ENCODE measurements around the gene TNFRSF21.
"Not testable (repeated sequence)": the region's sequence is repeated elsewhere in the genome, so short reads cannot be mapped to it uniquely, and the experiment has no call there.

Gene TNFRSF21

DNA sequence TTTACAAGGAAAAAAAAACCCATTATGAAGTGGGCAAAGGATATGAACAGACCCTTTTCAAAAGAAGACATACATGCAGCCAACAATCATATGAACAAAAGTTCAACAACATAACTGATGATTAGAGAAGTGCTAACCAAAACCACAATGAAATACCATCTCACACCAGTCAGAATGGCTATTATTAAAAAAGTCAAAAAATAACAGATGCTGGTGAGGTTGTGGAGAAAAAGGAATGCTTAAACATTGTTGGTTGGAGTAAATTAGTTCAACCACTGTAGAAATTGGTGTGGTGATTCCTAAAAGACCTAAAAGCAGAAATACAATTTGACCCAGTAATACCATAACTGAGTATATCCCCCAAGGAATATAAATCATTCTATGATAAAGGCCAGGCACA, 86.5 kb downstream of the TNFRSF21 start:
- FAIRE-seq; DNase-seq (ENCODE audit: low spot score): not testable (repeated sequence)

DNA sequence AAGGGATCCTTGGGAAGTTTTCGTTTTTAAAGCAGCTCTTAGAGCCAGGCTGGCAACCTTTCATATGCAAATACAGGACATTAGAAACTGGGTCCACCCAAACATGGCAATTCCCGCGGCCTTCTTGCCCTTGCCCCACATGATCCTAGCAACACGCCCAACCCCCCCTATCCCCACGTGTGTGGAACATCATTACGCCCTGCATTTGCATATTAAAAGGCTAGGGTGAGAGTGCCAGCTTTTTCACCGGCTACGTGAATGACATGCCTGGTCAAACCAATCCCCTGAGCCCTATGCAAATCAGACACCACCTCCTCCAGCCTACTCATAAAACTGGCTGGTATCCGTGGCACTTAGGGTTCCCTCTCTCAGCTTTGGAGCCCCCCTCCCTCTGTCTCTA, 88.1 kb downstream of the TNFRSF21 start:
- FAIRE-seq (no peak), DNase-seq (ENCODE audit: low spot score) (no peak)

DNA sequence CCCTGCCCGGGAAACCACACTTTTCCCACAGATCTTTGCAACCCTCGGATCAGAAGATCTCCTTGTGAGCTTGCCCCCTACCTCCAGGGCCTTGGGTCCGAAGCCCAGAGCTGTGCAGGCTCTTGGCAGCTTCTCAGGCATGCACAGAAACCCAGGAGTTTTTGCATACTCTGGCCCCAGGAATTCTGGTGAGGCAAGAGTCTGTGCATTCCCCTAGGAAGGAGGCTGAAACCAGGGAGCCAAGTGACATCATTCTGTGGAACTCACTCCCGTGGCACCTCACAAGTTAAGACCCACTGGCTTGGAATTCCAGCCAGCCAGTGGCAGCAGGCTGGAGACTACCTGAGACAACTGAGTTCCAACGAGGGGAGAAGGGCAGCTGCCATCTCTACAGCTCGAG, 100.1 kb downstream of the TNFRSF21 start:
- FAIRE-seq (no peak), DNase-seq (ENCODE audit: low spot score) (no peak)

DNA sequence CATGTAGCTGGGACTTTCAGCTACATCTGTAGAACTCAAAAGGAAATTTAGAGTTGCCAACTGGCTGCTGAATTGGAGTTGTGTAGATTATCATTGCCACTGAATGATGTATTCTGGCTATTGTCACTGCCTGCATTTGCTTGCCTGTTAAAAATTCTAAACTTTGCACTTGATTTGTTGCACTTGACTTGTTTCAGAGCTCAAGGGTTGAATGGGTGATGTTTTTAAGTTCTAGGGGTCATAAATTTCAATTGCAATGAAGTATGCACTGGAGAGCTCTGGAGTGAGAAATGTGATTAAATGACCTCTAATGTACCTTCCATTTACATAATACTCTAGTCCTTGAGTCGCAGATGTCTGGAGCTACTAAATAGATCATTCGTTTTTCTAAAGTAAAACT, 102.4 kb downstream of the TNFRSF21 start:
- DNase-seq (ENCODE audit: low spot score) (no peak), FAIRE-seq (no peak)

DNA sequence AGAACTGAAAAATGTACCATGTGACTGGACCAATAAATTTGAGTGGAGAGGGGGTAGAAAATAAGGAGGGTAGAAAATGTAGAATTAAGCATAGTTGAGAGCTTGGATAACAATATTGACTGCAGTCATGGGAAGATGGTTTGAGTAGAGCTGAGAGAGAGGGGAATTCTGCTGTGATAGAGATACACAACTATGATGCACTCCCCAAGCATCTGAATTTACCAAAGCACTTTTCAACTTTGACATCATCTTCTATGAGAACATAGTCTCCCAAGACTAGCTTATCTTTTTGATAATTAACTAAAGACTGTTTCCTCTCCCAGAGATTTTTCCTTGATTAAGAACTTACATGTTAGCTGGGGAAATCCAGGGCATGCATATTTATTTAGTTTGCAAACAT, 103.1 kb downstream of the TNFRSF21 start:
- no peak for FAIRE-seq
- DNase-seq (ENCODE audit: low spot score) = no peak

DNA sequence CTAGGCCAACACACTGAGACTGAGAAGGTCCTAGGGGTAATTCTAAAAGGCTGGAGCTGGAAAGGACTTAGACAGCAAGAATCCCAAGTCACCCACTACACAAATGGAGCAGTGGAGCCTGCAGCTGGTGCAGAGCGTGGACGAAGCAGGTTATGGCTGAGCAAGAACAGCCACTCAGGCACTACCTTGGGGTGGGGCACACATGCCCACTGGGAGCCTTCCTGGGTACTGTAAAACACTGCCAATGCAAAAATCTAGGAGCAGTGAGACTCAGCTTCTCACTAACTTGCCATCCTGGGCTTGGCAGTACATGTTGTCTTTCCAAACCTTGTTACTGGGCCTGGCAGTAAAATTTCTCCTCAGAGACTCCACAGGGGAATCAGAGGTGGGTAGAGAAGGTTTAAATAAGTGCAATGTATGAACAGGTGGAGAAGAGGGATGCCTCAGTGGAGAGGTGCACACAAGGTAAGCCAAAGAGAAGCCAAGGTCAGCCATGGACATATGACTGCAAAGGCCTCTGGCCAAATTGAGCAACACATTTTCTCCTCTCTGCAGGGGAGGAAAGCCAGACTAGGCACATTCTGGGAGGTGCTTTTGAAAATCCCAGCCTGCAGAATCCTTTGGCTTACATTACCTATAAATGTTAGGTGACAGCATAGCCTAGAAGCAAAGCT, 105.6 kb downstream of the TNFRSF21 start:
- FAIRE-seq = no peak
- DNase-seq (ENCODE audit: low spot score) = no peak

DNA sequence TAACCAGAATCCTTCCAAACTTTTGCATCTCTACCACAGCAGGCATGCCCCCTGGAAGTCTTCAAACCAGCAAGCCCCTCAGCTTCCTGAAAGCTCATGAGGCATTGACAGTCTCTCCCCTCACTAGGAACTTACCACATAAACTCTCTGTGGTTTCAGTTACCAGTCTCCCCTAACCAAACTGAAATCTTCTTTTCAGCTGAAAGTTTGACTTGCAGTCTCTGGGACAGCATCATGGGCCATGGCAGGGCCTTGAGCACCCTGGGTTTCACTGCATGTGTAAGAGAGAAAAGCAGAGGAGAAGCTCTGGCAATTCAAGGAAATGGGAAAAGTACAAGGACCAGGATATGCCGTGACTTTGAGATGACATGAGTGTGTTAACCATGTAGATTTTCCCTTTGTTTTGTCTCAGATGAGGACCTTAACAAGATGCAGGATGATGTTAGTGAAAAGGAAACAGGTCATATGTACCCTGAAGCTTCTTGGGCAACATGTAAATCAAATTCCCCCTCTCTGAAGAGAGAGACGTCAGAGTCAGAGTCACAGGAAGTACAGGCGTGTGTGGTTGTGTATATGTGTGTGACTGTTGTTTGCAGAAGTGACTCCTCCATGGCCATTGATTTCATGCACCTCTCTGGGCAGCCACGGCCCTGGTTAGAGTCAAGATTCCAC, 106.3 kb downstream of the TNFRSF21 start:
- FAIRE-seq (no peak), DNase-seq (ENCODE audit: low spot score) (no peak)

DNA sequence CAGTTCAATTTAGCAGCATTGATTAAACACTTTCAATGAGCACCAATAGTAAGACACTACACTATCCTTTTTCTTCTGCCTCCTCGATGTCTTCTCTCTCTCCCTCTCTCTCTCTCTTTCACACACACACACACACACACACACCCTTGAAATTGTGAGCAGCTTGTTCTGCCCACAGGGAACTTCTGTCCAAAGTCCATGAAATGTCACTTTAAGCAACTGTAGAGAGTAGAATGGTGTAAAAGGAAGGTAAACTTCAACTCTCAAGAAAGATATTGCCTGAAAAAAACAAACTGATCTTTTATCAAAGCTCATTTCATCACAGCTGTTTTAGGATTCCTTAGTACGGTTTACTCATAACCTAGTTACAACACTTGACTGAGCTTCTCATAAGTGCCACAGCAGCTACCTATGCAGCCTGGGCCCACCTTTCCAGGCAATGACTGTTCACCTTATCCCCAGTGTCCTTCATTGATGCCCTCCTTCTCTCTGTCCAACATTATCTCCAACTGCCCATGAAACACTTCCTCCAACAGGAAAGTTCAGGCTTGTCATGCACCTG, 107.0 kb downstream of the TNFRSF21 start:
- FAIRE-seq (no peak), DNase-seq (ENCODE audit: low spot score) (no peak)

DNA sequence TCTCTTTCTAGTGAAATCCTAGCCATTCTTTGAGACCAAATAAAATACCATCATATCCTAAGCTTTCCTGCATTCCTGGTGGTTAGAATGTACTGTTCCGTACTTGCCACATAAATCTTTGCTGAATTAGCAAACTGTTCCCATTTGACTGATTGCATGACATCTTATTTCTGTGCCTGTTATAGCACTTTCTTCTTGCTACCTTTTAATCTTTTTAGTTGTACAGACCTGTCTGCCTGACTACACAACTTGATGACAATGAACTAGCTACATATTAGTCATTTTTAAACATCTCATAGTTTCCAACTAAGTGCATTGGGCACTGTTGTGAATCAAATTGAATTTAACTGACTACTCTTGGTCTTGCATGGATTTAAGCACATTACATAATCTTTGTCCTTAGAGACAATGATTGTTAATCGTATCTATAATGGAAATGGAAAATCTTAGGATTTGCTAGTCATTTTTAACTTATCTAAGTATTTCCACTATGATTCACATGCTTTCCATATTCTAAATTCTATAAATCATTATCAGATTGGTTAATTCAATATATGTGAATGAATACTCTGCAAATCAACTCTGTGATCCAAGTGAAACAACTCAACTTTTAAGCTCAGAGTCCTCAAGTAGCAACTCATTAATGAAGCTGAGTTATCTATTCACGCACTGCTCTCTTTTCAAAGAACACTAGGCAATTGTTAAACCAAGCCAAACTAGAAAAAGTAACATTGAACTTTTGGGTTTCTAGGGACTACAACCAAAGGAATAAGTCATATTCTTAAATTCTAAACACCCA, 109.0 kb downstream of the TNFRSF21 start:
- no peak for FAIRE-seq

DNA sequence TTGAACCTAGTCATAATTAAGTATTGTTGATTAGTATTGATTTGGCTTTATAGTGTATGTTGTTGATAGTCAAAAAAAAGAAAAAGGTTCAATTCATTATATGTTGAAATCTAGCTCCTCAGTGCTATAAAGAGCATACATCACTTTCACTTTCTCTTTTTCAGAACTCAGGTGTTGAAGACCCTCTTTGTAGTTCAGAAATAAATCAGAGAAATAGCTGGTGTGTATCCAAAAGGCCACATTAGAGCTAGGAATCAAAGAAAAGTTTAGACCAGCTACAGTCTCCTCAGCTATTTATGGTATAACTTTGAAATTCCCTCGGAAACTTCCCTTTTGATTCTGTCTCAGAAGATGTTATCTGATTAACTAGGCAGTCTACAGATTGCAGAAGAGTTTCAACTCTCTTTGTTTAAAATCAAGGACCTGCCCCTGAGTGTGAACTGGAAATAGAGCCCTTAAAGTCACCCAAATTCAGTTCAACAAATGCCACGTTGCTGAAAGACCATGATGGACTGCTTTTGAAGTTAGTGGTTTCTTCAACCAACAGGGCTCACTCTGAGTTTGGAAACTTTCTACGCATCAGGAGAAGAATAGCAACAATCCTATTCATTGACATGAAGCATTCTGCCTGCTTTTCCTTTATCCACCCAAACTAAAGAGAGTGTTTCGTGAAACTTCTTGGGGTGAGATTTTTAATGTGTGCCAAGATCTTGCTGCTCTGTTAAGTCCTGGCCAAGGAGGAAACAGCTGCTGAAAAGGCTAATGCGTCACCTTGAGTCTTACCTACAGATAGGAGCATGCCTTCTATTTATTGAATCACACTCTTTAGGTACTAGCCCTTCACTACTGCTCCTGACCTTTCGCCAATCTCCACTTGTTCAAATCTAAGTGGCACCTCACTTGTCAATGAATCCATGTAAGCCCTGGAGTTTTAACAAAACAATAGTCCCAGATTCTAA, 111.7 kb downstream of the TNFRSF21 start:
- no peak for FAIRE-seq
- no peak for DNase-seq (ENCODE audit: low spot score)

More for the DNA sequence above, 109.0 kb downstream of the TNFRSF21 start:
- DNase-seq (ENCODE audit: low spot score) = no peak

DNA sequence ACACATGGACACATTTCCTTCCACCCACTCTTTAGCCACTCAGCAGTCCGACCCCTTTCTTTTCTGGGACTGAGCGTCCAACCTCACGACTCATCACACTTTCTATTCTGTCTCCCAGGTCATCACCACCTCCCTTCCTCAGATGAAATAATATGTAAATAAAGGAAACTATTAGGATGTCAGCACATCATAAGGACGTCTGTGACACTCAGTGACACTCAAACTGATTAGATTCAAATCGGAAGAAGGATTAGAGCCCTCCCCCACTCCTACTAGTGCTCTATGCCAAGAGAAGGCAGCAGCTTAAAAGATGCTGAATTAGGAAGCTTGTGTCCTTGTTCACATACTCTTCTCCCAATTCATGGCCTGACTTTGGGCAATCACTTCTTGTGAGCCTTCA, 113.6 kb downstream of the TNFRSF21 start:
- DNase-seq (ENCODE audit: low spot score) (no peak), FAIRE-seq (no peak)

DNA sequence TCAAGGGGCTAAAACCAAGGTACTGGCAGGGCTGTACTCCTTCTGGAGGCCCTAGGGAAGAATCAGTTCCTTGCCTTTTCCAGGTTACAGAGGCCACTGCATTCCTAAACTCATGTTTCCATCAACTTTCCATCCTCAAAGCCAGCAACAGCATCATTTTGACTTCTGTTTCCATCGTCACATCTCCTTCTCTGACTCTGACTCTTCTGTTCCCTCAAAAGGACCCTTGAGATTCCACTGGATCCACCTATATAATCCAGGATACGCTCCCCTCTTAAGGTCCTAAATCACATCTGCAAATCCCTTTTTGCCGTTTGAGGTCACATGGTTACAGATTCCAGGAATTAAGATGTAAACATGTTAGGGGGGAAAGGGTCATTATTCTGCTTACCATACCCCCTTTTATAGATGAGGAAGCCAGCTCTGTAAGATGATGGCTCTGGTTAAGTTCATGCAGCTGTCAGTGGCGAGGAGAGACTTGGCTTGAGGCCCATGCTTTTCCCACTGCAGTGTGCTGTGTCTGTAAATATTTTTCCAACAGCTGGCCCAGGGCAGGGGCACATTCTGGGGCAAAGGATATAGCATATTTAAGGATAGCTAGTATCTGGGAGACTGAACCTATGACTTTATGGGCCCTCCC, 114.6 kb downstream of the TNFRSF21 start:
- DNase-seq (ENCODE audit: low spot score) (no peak), FAIRE-seq (no peak)

DNA sequence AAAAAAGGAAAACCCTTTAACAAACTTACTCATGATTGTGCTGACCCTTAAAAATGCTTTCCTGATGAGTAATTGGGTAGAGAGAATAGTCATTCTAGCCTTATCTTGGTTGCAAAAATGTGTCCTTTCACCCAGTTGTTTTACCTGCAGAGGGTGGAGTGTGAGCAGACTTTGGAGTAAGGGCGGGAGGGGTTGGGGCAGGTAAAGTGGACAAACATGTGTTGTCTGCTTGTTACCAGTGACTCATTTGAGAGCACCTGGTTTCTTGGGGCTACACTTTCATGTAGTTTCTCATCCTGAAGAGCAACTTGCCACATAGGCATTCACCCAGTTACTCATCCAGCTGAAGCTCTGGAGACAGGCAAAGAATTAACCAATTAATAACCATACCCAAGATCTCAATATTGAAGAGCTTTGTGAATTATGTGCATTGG, 121.1 kb downstream of the TNFRSF21 start:
- FAIRE-seq = peak; percentile 9
- peak; percentile 70 for DNase-seq (ENCODE audit: low spot score)

DNA sequence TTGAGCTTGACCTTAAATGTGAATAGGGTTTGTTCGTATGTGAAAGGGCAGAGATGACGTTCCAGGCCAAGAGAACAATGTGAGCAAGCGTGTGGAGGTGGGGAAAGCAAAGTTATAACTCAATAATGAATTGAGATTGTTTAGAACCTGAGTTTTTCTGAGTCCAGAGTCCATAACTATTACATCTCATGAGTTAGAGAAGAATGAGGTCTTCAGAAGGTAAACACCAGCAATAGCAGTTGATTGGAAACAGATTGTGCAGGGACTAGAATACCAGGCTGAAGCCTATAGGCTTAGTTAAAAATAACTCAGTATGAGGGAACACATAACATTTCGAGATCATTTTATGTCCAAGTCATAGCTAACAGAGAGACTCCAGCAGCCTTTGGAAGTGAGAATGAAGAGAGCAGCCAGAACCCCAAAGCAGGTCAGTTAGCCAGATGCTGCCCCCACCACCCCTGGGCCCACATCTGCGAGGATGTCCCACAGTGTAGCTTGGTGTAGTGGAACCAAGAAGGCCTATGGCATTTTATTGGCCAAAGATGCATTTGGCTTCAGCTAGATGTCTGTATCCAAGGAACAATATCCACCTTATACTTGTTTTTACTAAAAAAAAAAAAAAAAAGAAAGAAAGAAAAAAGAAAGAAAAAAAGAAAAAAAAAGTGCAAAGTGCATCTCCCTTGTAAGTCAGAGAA, 121.7 kb downstream of the TNFRSF21 start:
- DNase-seq (ENCODE audit: low spot score) = no peak
- FAIRE-seq = no peak

DNA sequence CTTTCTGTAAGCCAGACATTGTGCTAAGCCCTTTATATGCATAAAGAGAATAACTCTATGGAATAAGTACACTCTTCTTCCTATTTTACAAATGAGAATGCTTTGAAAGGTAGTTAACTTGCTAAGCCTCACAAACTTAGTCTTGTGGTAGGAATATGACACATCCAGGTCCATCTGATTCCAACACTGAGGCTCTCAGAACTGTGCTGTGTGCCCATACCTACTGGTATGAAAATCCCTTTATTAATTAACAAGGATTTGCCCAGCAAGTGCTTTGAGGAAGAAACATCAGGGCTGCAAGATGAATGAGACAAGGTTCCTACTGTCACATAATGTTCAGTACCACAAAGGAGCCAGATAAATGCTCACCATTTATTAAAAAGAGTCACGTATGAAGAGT, 122.6 kb downstream of the TNFRSF21 start:
- no peak for DNase-seq (ENCODE audit: low spot score)
- no peak for FAIRE-seq

DNA sequence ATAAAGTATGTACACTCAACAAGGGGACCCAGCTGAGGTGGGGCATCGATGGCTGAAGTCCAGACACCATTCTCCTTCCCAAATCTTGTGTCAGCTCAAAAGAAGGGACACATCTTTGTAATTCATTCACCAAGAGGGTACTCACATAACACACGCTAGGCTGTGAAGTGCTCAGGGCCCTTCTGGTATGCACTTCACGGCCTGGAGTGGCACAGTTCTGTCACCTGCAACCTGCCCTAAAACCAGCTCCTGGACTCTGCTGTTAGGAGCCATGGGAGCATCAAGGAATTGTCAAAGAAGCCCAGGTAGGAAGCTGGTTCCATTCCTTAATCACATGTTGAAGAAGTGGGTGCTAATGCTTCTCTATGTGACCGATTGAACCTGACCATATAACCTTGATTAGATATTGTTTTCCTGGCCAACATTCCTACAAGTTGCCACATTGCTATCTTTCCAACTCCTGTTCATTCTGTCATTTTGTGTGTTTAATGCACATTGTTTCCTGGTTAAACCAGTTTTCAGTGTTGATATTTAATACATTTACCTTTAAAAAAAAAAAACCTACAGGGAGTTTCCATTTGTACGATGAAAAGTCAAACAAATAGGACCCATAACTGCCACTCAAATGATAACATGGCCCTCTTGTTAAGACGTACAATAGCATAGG, 127.3 kb downstream of the TNFRSF21 start:
- DNase-seq (ENCODE audit: low spot score) (no peak), FAIRE-seq (no peak)

DNA sequence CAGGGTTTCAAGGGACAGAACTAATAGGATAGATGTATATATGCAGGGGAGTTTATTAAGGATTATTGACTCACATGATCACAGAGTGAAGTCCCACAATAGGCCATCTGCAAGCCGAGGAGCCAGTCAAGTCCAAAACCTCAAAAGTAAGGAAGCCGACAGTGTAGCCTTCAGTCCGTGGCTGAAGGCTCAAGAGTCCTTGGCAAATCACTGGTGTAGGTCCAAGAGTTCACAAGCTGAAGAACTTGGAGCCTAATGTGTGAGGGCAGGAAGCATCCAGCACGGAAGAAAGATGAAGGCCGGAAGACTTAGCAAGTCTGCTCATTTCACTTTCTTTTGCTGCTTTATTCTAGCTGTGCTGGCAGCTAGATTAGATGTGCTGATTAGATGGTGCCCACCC, 128.0 kb downstream of the TNFRSF21 start:
- DNase-seq (ENCODE audit: low spot score) (no peak), FAIRE-seq (no peak)

Data from urothelium cell line (cell line).